Right lobe of liver (tissue), 6 donors: ENCODE data around the gene GPR84. TPM values are rescaled to one million over a fixed set of nuclear protein-coding genes. Genes with fewer than 3 reads are reported as not detected.
A peak's percentile ranks its signal among the peaks of the same experiment; 100 is the strongest.

Source experiments
- ATAC-seq, 4 donors: fragments of 200-7000 bp; cut with Tn5 transposase; one replicate each; pipeline ENCODE4 v1.9.1; 2020; ENCODE audit warnings: mild to moderate bottlenecking in 4 of 4, moderate library complexity in 4 of 4
- DNase-seq, 3 donors: peaks; one replicate each; pipeline ENCODE4 v3.0.0-alpha.2; 2020
- H3K27ac ChIP-seq, 3 donors: fragments of 200-600 bp; one replicate each; pipeline ENCODE4 v1.8.0; 2022
- H3K27me3 ChIP-seq, 2 donors: fragments of 200-600 bp; one replicate each; pipeline ENCODE4 v1.8.0; 2022
- H3K36me3 ChIP-seq, 4 donors: fragments of 200-600 bp; sonication (generic) in 1 of 4; one replicate each; pipeline versions ENCODE4 v1.5.1 to v1.8.0; 2017 to 2022; ENCODE audit warnings: control low read depth in 1 of 4
- H3K4me1 ChIP-seq, 4 donors: fragments of 200-600 bp; sonication (generic) in 1 of 4; one replicate each; pipeline versions ENCODE4 v1.5.1 to v1.8.0; 2017 to 2022; ENCODE audit warnings: control low read depth in 1 of 4
- H3K4me3 ChIP-seq, 3 donors: fragments of 200-600 bp; one replicate each; pipeline ENCODE4 v1.8.0; 2022
- H3K9me3 ChIP-seq, 4 donors: fragments of 200-600 bp; sonication (generic) in 1 of 4; one replicate each; pipeline versions ENCODE4 v1.5.1 to v1.8.0; 2017 to 2022; ENCODE audit warnings: control low read depth in 1 of 4
- CTCF ChIP-seq, 4 donors: fragments of 200-600 bp in 3 of 4; fragments of 450-650 bp in 1 of 4; IDR thresholded peaks; one replicate each; pipeline versions ENCODE4 v1.5.1 to v1.8.0; 2016 to 2022; ENCODE audit warnings: antibody characterized with exemption in 4 of 4, mild to moderate bottlenecking in 2 of 4
- POLR2A ChIP-seq: fragments of 450-650 bp; IDR thresholded peaks from one replicate; pipeline ENCODE4 v1.6.1; 2017; ENCODE audit warnings: antibody characterized with exemption, mild to moderate bottlenecking
- WGBS: methylation state at CpG from one replicate; pipeline ENCODE4 v1.1.6; 2018; ENCODE audit warnings: low coverage, low lambda C conversion rate; ENCODE audit not compliant: insufficient coverage; ENCODE audit errors: missing lambda C conversion rate; 5-methylcytosine and 5-hydroxymethylcytosine counted together
- intact Hi-C, 2 donors: fragments of 100-400 bp; cut with DNase I; formaldehyde crosslinking; loops; one replicate each; pipeline versions ENCODE4 v1.11.2 to v1.14.1; 2022
- total RNA-seq, 6 experiments: library from RNA; depleted of rRNA in 2 of 6; stranded (reverse); fragments of >200 nt in 2 of 6; fragmentation: NEBNext Ultra II Directional in 3 of 6; extraction: Animal tissue kit (Norgen Biotek cat#: 25700) in 3 of 6; gene quantifications; one replicate each; pipeline versions ENCODE4 v1.1.0 to v1.2.4, GENCODE V29; 2016 to 2023
- donor health status: DM: no; HTN: yes; CAD: no.
- donor health status: DM: no; HTN: no; CAD: no.
- donor health status: DM: no; HTN: no; CAD: no.
- donor health status: DM: no; HTN: yes; CAD: no.
- donor health status: DM: no; HTN: yes; CAD: no.

GPR84 gene
- total RNA-seq, 6 experiments from 2014 or later, result 0.35 TPM; not detected in 5

- intact Hi-C loops, result no loop called here
- Histone ChIP-seq H3K36me3 (peaks cover 0 to 24% (median 11%) of the 10 kb centered on the region in 4 donors), H3K27me3 (no peaks in the 10 kb centered on the region), H3K4me3 (no peak overlapping the region), H3K27ac (no peak overlapping the region), H3K4me1 (peaks cover 0 to 38% (median 9%) of the 10 kb centered on the region in 4 donors), H3K9me3 (no peaks in the 10 kb centered on the region)
- DNase-seq (no peak), ATAC-seq (peak in 3 of 4 donors; percentile 41 to 54 (median 50))
- 62% methylated on average over 3 of the region's 3 CpGs for WGBS
- TF ChIP-seq CTCF (IDR thresholded peaks at IDR 0.05) (no peak), POLR2A (no peak)
Measured at GRCh38 chr12:54337854-54338650, 26.2 kb downstream of the GPR84 start.

GRCh38 chr12:54337280-54337842, 26.9 kb downstream of the GPR84 start:
- H3K9me3 ChIP-seq, result no peaks in the 10 kb centered on the region
- WGBS, result 54% methylated on average over 3 of the region's 3 CpGs
- H3K36me3 ChIP-seq, result peaks cover 0 to 17% (median 7%) of the 10 kb centered on the region in 4 donors
- TF ChIP-seq POLR2A (no peak), CTCF (IDR thresholded peaks at IDR 0.05) (peak in 2 of 4 donors; percentile 6 to 29)
- DNase-seq (no peak), ATAC-seq (peak; percentile 48 to 75 (median 65))
- intact Hi-C loops, result no loop called here
- H3K27me3 ChIP-seq, result no peaks in the 10 kb centered on the region
- no peak overlapping the region for H3K4me3 ChIP-seq
- H3K4me1 ChIP-seq, result peaks cover 0 to 38% (median 9%) of the 10 kb centered on the region in 4 donors
- no peak overlapping the region for H3K27ac ChIP-seq

- H3K36me3 ChIP-seq, result no peaks in the 10 kb centered on the region
- DNase-seq (no peak), ATAC-seq (no peak)
- H3K27me3 ChIP-seq, result no peaks in the 10 kb centered on the region
- intact Hi-C loops, result no loop called here
- no peaks in the 10 kb centered on the region for H3K9me3 ChIP-seq
- no peak overlapping the region for H3K27ac ChIP-seq
- no peak overlapping the region for H3K4me3 ChIP-seq
- TF ChIP-seq POLR2A, result no peak
- no peak for TF ChIP-seq CTCF (IDR thresholded peaks at IDR 0.05)
- peaks cover 0 to 56% (median 18%) of the 10 kb centered on the region in 4 donors for H3K4me1 ChIP-seq
- 81% methylated on average over 4 of the region's 4 CpGs for WGBS
Measured at GRCh38 chr12:54333420-54334034, 30.8 kb downstream of the GPR84 start.

GRCh38 chr12:54331461-54331860, 32.8 kb downstream of the GPR84 start:
- intact Hi-C loops, result no loop called here
- ATAC-seq (no peak), DNase-seq (no peak)
- Histone ChIP-seq H3K27me3 (no peaks in the 10 kb centered on the region), H3K4me3 (no peak overlapping the region), H3K4me1 (peaks cover 0 to 44% (median 13%) of the 10 kb centered on the region in 4 donors), H3K36me3 (no peaks in the 10 kb centered on the region), H3K9me3 (no peaks in the 10 kb centered on the region), H3K27ac (no peak overlapping the region)
- TF ChIP-seq POLR2A, result no peak
- TF ChIP-seq CTCF (IDR thresholded peaks at IDR 0.05), result no peak
- WGBS, result 94% methylated on average over 5 of the region's 5 CpGs
